Breast epithelium (tissue), 4 donors: ENCODE results near the gene CPTP. TPM values are rescaled to one million over a fixed set of nuclear protein-coding genes. Genes with fewer than 3 reads are reported as not detected.

ENCODE experiments used
- DNase-seq, 2 donors: peaks; one replicate each; pipeline ENCODE4 v3.0.0-alpha.2; 2019; ENCODE audit warnings: low spot score in 2 of 2
- H3K27ac ChIP-seq, 2 donors: fragments of 200-600 bp; sonication (generic) in 1 of 2; one replicate each; pipeline ENCODE4 v1.5.1; 2016 to 2019; ENCODE audit warnings: mild to moderate bottlenecking in 1 of 2
- H3K27me3 ChIP-seq, 2 donors: fragments of 200-600 bp; sonication (generic) in 1 of 2; one replicate each; pipeline versions ENCODE4 v1.5.1 to v1.6.0; 2017 to 2019; ENCODE audit warnings: control low read depth in 1 of 2, mild to moderate bottlenecking in 1 of 2
- H3K36me3 ChIP-seq: fragments of 200-600 bp; one replicate; pipeline ENCODE4 v1.5.1; 2019
- H3K4me1 ChIP-seq, 2 donors: fragments of 200-600 bp; sonication (generic); one replicate each; pipeline ENCODE4 v1.5.1; 2016 to 2019; ENCODE audit warnings: control low read depth in 1 of 2
- H3K4me3 ChIP-seq, 3 donors: fragments of 200-600 bp; sonication (generic); 1 replicate in 2 of 3; 2 replicates in 1 of 3; pipeline ENCODE4 v1.5.1; 2016 to 2019; ENCODE audit warnings: mild to moderate bottlenecking in 3 of 3, moderate library complexity in 2 of 3
- H3K9me3 ChIP-seq, 2 donors: fragments of 200-600 bp; sonication (generic) in 1 of 2; one replicate each; pipeline ENCODE4 v1.5.1; 2016 to 2019; ENCODE audit warnings: control low read depth in 1 of 2
- POLR2A ChIP-seq: fragments of 450-650 bp; IDR thresholded peaks from one replicate; pipeline ENCODE4 v1.6.1; 2016; ENCODE audit warnings: antibody characterized with exemption, mild to moderate bottlenecking, moderate library complexity
- POLR2AphosphoS5 ChIP-seq, 3 donors: sonication (generic); formaldehyde crosslinking; IDR thresholded peaks; one replicate each; pipeline ENCODE4 v1.6.1; 2017; ENCODE audit warnings: antibody characterized with exemption in 3 of 3
- intact Hi-C: fragments of 100-400 bp; cut with DNase I; formaldehyde crosslinking; loops from one replicate; pipeline ENCODE4 v1.15.1; 2023; ENCODE audit warnings: low total_unique reads
- total RNA-seq, 3 donors: library from RNA; depleted of rRNA; stranded (reverse); fragments of >200 nt; gene quantifications; one replicate each; pipeline ENCODE4 v1.1.0, GENCODE V29; 2016
- TF ChIP-seq, protein P1 (sequence below), 3 donors: fragments of 450-650 bp; IDR thresholded peaks; one replicate each; pipeline ENCODE4 v1.5.1; 2016 to 2017; ENCODE audit warnings: antibody characterized with exemption in 3 of 3, mild to moderate bottlenecking in 3 of 3, moderate library complexity in 3 of 3

The CPTP gene
- total RNA-seq, 3 donors from 2014 or later = 9.0 to 16.4 (median 13.4) TPM

DNA sequence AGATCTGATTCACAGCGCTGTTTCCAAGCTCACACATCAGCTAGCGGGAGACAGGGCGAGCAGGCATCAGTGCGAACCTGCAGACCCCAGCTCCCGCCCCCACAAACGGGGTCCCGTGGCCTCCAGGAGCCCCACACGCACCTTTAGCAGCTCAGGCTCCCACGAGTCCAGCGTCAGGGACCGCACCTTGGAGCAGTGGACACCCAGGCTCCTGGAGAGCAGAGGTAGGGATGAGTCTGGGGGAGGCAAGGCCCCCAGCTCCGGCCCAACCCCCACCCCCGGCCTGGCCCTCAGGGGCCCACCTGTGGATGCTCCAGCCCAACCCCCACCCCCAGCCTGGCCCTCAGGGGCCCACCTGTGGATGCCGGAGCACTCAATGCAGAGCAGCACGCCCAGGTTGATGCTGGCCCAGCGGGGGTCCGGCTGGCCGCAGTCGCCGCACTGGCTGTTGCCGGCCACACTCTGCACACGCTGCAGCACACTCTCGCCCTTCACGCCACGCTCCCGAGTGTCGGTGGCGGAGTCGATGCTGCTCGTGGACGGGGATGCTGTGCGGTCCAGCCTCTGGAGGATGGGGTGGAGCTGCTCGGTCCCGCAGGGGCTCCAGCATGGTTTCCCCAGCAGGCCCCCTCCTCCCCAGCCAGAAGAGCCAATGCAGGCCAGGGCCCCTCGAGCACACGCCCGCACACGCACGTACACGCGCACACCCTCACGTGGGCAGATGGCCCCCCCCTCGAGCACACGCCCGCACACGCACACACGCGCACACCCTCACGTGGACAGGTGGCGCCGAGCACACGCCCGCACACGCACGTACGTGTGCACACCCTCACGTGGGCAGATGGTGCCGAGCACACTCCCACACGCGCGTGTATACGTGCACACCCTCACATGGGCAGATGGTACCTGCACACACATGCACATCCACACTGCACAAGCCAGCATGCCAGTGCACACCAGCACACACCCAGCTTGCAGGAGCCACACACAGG lies 28.2 kb upstream of the CPTP start:
- no peak for DNase-seq
- Histone ChIP-seq H3K9me3 (no peaks in the 10 kb centered on the region), H3K36me3 (no peaks in the 10 kb centered on the region), H3K27ac (no peak overlapping the region), H3K27me3 (no peaks in the 10 kb centered on the region), H3K4me3 (no peak overlapping the region), H3K4me1 (peaks cover 0 to 3% of the 10 kb centered on the region in 2 donors)
- no peak for TF ChIP-seq POLR2AphosphoS5 (IDR thresholded peaks at IDR 0.05)
- TF ChIP-seq, protein P1, sequence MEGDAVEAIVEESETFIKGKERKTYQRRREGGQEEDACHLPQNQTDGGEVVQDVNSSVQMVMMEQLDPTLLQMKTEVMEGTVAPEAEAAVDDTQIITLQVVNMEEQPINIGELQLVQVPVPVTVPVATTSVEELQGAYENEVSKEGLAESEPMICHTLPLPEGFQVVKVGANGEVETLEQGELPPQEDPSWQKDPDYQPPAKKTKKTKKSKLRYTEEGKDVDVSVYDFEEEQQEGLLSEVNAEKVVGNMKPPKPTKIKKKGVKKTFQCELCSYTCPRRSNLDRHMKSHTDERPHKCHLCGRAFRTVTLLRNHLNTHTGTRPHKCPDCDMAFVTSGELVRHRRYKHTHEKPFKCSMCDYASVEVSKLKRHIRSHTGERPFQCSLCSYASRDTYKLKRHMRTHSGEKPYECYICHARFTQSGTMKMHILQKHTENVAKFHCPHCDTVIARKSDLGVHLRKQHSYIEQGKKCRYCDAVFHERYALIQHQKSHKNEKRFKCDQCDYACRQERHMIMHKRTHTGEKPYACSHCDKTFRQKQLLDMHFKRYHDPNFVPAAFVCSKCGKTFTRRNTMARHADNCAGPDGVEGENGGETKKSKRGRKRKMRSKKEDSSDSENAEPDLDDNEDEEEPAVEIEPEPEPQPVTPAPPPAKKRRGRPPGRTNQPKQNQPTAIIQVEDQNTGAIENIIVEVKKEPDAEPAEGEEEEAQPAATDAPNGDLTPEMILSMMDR (IDR thresholded peaks at IDR 0.05) = no peak
- TF ChIP-seq POLR2A = no peak
- intact Hi-C loops = no loop called here

DNA sequence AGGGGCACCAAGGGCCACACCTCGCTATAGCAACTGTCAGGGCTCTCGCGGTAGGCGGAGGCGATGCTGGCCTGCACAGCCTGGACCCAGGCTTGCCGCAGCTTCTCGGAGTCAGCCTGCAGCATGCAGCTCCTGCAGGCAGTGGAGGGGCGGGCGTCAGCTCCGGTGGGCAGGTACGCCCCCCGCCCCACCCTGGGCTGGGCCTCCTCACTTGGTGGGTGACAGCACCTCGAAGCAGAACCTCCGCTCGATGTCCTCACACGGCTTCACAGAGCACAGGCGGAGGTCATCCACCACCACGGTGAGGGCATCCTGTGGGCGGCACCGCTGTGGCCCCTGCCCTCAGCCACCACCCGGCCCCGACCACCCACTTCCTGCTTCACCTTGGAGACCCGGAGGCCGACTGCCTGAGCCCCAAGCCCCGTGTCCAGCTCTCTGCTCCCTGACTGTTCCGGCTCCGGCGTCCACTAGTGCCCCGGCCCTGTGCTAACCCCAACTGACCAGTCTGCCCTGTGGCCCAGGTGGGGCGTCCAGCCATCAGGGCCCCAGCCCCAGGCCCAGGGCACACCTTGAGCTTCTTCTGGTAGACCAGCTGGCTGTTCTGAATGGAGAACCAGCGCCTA lies 26.7 kb upstream of the CPTP start:
- H3K27ac ChIP-seq = no peak overlapping the region
- no peaks in the 10 kb centered on the region for H3K36me3 ChIP-seq
- intact Hi-C loops = no loop called here

DNA sequence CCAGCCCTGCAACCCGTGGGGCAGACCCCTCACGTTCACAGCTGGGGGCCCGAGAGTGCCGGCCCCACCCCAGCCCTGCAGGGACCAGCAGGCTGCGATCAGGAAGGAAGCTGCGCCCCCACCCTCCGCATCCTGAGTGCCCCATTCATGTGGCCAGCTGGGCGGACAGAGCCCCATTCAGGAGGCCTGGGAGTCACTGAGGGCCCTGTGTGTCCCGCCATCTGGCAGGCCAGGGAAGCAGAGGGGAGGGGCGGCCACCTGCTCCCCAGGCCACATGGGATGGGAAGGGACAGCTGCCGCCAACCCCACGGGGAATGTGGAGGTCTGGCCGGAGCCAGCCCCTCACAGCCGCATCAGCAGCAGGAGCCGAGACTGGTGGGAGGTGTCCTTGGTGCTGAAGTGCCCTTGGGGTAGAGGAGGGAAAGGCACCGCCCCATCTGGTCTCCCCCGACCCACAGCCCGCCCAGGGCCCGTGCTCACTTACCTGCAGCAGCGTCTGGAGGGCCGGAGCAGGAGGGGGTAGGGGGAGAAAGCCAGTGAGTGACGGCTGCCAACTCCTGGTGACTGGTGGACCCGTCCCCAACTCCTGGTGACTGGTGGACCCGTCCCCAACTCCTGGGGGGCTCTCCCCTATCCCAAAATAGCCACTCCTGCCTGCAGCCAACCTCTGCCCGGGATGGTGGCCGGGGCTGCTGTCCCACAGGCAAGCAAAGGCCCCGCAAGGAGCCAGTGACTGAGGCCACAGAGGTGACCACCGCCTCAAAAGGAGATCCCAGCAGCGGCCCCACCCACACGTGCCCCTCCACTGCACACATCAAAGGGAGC lies 25.5 kb upstream of the CPTP start:
- Histone ChIP-seq H3K27ac (no peak overlapping the region), H3K27me3 (no peaks in the 10 kb centered on the region), H3K9me3 (no peaks in the 10 kb centered on the region), H3K36me3 (no peaks in the 10 kb centered on the region), H3K4me3 (no peak overlapping the region), H3K4me1 (no peaks in the 10 kb centered on the region)
- no peak for DNase-seq
- intact Hi-C loops = no loop called here
- TF ChIP-seq, protein P1 (IDR thresholded peaks at IDR 0.05) = no peak
- TF ChIP-seq POLR2A = no peak
- TF ChIP-seq POLR2AphosphoS5 (IDR thresholded peaks at IDR 0.05) = no peak

More for the DNA sequence above, 26.7 kb upstream of the CPTP start:
- Histone ChIP-seq H3K4me3 (no peak overlapping the region), H3K9me3 (no peaks in the 10 kb centered on the region), H3K27me3 (no peaks in the 10 kb centered on the region), H3K4me1 (no peaks in the 10 kb centered on the region)
- TF ChIP-seq POLR2A = no peak
- TF ChIP-seq, protein P1 (IDR thresholded peaks at IDR 0.05) = no peak
- no peak for DNase-seq

DNA sequence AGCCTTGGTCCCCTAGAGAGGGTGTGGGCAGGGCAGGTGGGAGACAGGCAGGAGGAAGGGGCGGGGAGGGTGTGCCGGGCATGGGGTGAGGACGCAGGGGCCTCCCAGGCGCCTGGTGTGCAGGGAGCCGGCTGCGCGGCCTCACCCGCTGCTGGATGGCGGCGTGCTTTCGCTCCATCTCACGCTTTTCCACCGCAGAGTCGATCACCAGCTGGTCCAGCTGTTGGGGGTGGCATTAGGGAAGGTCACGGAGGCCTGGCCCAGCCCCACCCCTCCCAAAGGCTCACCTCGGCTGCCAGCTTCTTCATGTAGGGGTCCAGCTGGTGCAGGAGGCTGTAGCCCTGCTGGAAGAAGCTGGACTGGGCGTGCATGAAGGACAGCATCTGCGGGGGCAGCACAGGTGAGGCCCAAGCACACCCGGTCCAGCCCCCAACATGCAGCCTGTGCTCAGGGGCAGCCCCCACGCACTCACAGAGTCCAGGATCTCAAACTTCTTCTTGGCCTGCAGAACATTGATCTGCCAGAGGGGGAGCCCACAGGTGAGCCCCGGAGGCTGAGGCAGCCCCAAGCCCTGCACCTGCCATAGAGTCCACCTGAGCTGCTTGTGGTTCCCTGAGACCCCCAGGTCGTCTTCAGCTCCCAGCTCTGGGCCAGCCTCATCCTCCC lies 24.8 kb upstream of the CPTP start:
- Histone ChIP-seq H3K27me3 (no peaks in the 10 kb centered on the region), H3K4me3 (no peak overlapping the region), H3K9me3 (no peaks in the 10 kb centered on the region), H3K4me1 (peaks cover 0 to 5% of the 10 kb centered on the region in 2 donors), H3K27ac (no peak overlapping the region), H3K36me3 (no peaks in the 10 kb centered on the region)
- no peak for DNase-seq
- TF ChIP-seq, protein P1 (IDR thresholded peaks at IDR 0.05) = no peak
- no peak for TF ChIP-seq POLR2AphosphoS5 (IDR thresholded peaks at IDR 0.05)
- no peak for TF ChIP-seq POLR2A
- intact Hi-C loops = no loop called here
